Measurements from ENCODE around the gene CHST6. TPM values are rescaled to one million over a fixed set of nuclear protein-coding genes. Genes with fewer than 3 reads are reported as not detected.
A peak's percentile ranks its signal among the peaks of the same experiment; 100 is the strongest.

Gene CHST6
- total and polyA plus RNA-seq, 2 donors: 0.15 to 1.7 TPM

- DNase-seq (ENCODE audit: extremely low spot score): no peak
- H3K4me1 ChIP-seq (ENCODE audit: insufficient read depth): no peaks in the 10 kb centered on the region
- no peak overlapping the region for H3K27ac ChIP-seq (ENCODE audit: low read depth)
- WGBS: 5% methylated on average over 26 of the region's 26 CpGs
- H3K36me3 ChIP-seq (ENCODE audit: insufficient read depth): no peaks in the 10 kb centered on the region
- no peak overlapping the region for H3K4me3 ChIP-seq (ENCODE audit: low read depth, low read length)
Observed at GRCh38 chr16:75494661-75495075, 573 bp downstream of the CHST6 start.

- 55% methylated on average over 5 of the region's 5 CpGs for WGBS
- H3K27ac ChIP-seq (ENCODE audit: low read depth): no peak overlapping the region
- H3K4me1 ChIP-seq (ENCODE audit: insufficient read depth): no peaks in the 10 kb centered on the region
- no peaks in the 10 kb centered on the region for H3K36me3 ChIP-seq (ENCODE audit: insufficient read depth)
- no peak for DNase-seq (ENCODE audit: extremely low spot score)
- no peak overlapping the region for H3K4me3 ChIP-seq (ENCODE audit: low read depth, low read length)
Observed at GRCh38 chr16:75494184-75494583, 1.1 kb downstream of the CHST6 start.

GRCh38 chr16:75491876-75492275 is 3.4 kb downstream of the CHST6 start:
- DNase-seq (ENCODE audit: extremely low spot score): no peak
- H3K27ac ChIP-seq (ENCODE audit: low read depth): no peak overlapping the region
- no peaks in the 10 kb centered on the region for H3K4me1 ChIP-seq (ENCODE audit: insufficient read depth)
- H3K4me3 ChIP-seq (ENCODE audit: low read depth, low read length): no peak overlapping the region
- WGBS: 92% methylated on average over 1 of the region's 1 CpG
- no peaks in the 10 kb centered on the region for H3K36me3 ChIP-seq (ENCODE audit: insufficient read depth)

GRCh38 chr16:75488322-75488721 is 6.9 kb downstream of the CHST6 start:
- no peak for DNase-seq (ENCODE audit: extremely low spot score)
- Histone ChIP-seq H3K4me3 (ENCODE audit: low read depth, low read length) (no peak overlapping the region), H3K36me3 (ENCODE audit: insufficient read depth) (no peaks in the 10 kb centered on the region), H3K4me1 (ENCODE audit: insufficient read depth) (no peaks in the 10 kb centered on the region), H3K27ac (ENCODE audit: low read depth) (no peak overlapping the region)
- 93% methylated on average over 2 of the region's 2 CpGs for WGBS

- Histone ChIP-seq H3K4me1 (ENCODE audit: insufficient read depth) (no peaks in the 10 kb centered on the region), H3K4me3 (ENCODE audit: low read depth, low read length) (no peak overlapping the region), H3K36me3 (ENCODE audit: insufficient read depth) (no peaks in the 10 kb centered on the region), H3K27ac (ENCODE audit: low read depth) (no peak overlapping the region)
- DNase-seq (ENCODE audit: extremely low spot score): no peak
- 84% methylated on average over 2 of the region's 2 CpGs for WGBS
Observed at GRCh38 chr16:75486676-75487313, 8.4 kb downstream of the CHST6 start.

DNA sequence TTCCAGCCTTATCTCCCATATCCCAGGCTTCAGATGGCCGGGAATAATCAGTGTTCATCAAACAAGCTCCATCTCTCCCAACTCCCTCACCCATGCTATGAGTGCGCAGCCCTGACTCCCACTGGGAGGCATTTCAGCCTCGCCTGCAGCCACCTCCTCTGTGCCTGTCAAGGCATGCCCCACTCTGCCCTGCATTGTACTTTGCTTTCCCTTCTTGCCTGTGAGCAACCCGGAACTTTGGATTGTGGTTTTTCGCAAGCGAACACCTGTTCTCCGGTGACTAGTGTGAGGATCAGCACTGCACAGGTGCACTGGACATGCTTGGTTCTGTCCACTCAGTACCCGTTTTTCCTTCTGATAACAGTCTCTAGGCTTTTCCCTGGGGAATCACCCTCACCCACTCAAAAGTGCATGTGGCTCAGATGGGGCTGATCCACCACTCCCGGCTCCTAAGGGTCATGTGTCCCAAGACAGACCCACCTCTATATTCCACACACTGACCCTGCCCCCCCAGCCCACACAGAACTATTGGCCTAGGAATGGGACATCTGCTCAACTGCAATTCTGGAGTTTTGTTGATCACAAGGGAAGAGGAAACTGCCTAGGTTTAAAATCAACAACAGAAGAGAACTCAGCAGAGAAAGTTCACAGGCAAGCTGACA is 9.1 kb downstream of the CHST6 start:
- no peak overlapping the region for H3K4me3 ChIP-seq (ENCODE audit: low read depth, low read length)
- H3K27ac ChIP-seq (ENCODE audit: low read depth): no peak overlapping the region
- H3K36me3 ChIP-seq (ENCODE audit: insufficient read depth): no peaks in the 10 kb centered on the region
- 85% methylated on average over 9 of the region's 9 CpGs for WGBS
- DNase-seq (ENCODE audit: extremely low spot score): peak; percentile 56
- no peaks in the 10 kb centered on the region for H3K4me1 ChIP-seq (ENCODE audit: insufficient read depth)

GRCh38 chr16:75485230-75486013 is 9.8 kb downstream of the CHST6 start:
- Histone ChIP-seq H3K4me1 (ENCODE audit: insufficient read depth) (no peaks in the 10 kb centered on the region), H3K4me3 (ENCODE audit: low read depth, low read length) (no peak overlapping the region), H3K27ac (ENCODE audit: low read depth) (no peak overlapping the region), H3K36me3 (ENCODE audit: insufficient read depth) (no peaks in the 10 kb centered on the region)
- no peak for DNase-seq (ENCODE audit: extremely low spot score)
- WGBS: 81% methylated on average over 7 of the region's 7 CpGs

- H3K4me1 ChIP-seq (ENCODE audit: insufficient read depth): no peaks in the 10 kb centered on the region
- 91% methylated on average over 2 of the region's 2 CpGs for WGBS
- H3K4me3 ChIP-seq (ENCODE audit: low read depth, low read length): no peak overlapping the region
- H3K27ac ChIP-seq (ENCODE audit: low read depth): no peak overlapping the region
- DNase-seq (ENCODE audit: extremely low spot score): no peak
- no peaks in the 10 kb centered on the region for H3K36me3 ChIP-seq (ENCODE audit: insufficient read depth)
Observed at GRCh38 chr16:75483222-75483621, 12.0 kb downstream of the CHST6 start.

GRCh38 chr16:75482434-75483205 is 12.6 kb downstream of the CHST6 start:
- DNase-seq (ENCODE audit: extremely low spot score): no peak
- Histone ChIP-seq H3K36me3 (ENCODE audit: insufficient read depth) (no peaks in the 10 kb centered on the region), H3K4me1 (ENCODE audit: insufficient read depth) (no peaks in the 10 kb centered on the region), H3K27ac (ENCODE audit: low read depth) (no peak overlapping the region), H3K4me3 (ENCODE audit: low read depth, low read length) (no peak overlapping the region)
- 83% methylated on average over 14 of the region's 14 CpGs for WGBS

GRCh38 chr16:75481475-75481874 is 13.8 kb downstream of the CHST6 start:
- no peak for DNase-seq (ENCODE audit: extremely low spot score)
- no peaks in the 10 kb centered on the region for H3K36me3 ChIP-seq (ENCODE audit: insufficient read depth)

GRCh38 chr16:75479421-75479990 is 15.7 kb downstream of the CHST6 start:
- no peak for DNase-seq (ENCODE audit: extremely low spot score)
- 95% methylated on average over 47 of the region's 47 CpGs for WGBS

More at GRCh38 chr16:75481475-75481874, 13.8 kb downstream of the CHST6 start:
- 86% methylated on average over 7 of the region's 7 CpGs for WGBS
- H3K27ac ChIP-seq (ENCODE audit: low read depth): no peak overlapping the region
- H3K4me1 ChIP-seq (ENCODE audit: insufficient read depth): no peaks in the 10 kb centered on the region
- no peak overlapping the region for H3K4me3 ChIP-seq (ENCODE audit: low read depth, low read length)

GRCh38 chr16:75478480-75479345 is 16.5 kb downstream of the CHST6 start:
- Histone ChIP-seq H3K4me3 (ENCODE audit: low read depth, low read length) (no peak overlapping the region), H3K36me3 (ENCODE audit: insufficient read depth) (no peaks in the 10 kb centered on the region), H3K4me1 (ENCODE audit: insufficient read depth) (no peaks in the 10 kb centered on the region), H3K27ac (ENCODE audit: low read depth) (no peak overlapping the region)
- no peak for DNase-seq (ENCODE audit: extremely low spot score)
- 96% methylated on average over 80 of the region's 80 CpGs for WGBS

More at GRCh38 chr16:75479421-75479990, 15.7 kb downstream of the CHST6 start:
- no peaks in the 10 kb centered on the region for H3K36me3 ChIP-seq (ENCODE audit: insufficient read depth)
- no peak overlapping the region for H3K4me3 ChIP-seq (ENCODE audit: low read depth, low read length)
- H3K27ac ChIP-seq (ENCODE audit: low read depth): no peak overlapping the region
- no peaks in the 10 kb centered on the region for H3K4me1 ChIP-seq (ENCODE audit: insufficient read depth)
